A673 (cell line): ENCODE results near the gene FAM98A.

Experiments used
- CTCF ChIP-seq: fragments of 300-800, 200-600 bp; sonication (generic); conservative IDR thresholded peaks from 2 replicates; pipeline ENCODE4 v1.5.1; 2017; ENCODE audit warnings: low read depth, mild to moderate bottlenecking, antibody characterized with exemption, low read length, moderate library complexity, mixed read lengths
- EZH2 ChIP-seq: fragments of 200-600 bp; sonication (generic); IDR thresholded peaks from 2 replicates; pipeline ENCODE4 v1.6.1; 2017; ENCODE audit warnings: borderline replicate concordance, low read depth, mild to moderate bottlenecking, mixed read lengths, antibody characterized with exemption, low read length; ENCODE audit not compliant: poor library complexity, severe bottlenecking

DNA sequence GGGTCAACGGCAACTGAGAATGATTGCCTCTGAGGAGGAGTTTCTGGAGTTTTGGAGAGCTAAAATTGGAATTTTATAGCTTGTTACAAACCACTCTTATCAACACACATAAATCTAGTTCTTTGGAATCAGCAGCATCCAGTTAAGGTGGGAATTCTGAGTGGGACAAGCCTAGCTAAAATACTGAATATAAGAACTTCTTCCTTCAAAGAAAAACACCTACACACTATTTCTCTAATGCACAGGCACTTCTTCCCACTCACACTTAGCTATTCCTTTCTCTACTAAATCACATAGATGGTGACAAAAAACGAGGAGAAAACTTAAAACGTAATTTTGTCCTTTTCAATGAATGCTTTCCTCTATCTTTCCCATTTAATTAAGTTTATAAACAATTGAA lies 43.4 kb downstream of the FAM98A start:
- TF ChIP-seq CTCF (no peak), EZH2 (no peak)
